SK-N-DZ (cell line): ENCODE measurements around the gene MYPN.
A peak's percentile ranks its signal among the peaks of the same experiment; 100 is the strongest.
"Not testable (repeated sequence)": the region's sequence is repeated elsewhere in the genome, so short reads cannot be mapped to it uniquely, and the experiment has no call there.

Experiments used
- DNase-seq: peaks from one replicate; pipeline ENCODE4 v3.0.0-alpha.2; 2015; ENCODE audit warnings: low spot score

The MYPN gene

GRCh38 chr10:68135922-68136792 is 26.9 kb downstream of the MYPN start:
- DNase-seq: no peak

GRCh38 chr10:68137171-68137570 is 27.9 kb downstream of the MYPN start:
- DNase-seq: no peak

GRCh38 chr10:68138526-68138925 is 29.2 kb downstream of the MYPN start:
- DNase-seq: no peak

GRCh38 chr10:68139448-68140272 is 30.4 kb downstream of the MYPN start:
- DNase-seq: no peak

GRCh38 chr10:68142761-68143160 is 33.5 kb downstream of the MYPN start:
- DNase-seq: no peak

DNA sequence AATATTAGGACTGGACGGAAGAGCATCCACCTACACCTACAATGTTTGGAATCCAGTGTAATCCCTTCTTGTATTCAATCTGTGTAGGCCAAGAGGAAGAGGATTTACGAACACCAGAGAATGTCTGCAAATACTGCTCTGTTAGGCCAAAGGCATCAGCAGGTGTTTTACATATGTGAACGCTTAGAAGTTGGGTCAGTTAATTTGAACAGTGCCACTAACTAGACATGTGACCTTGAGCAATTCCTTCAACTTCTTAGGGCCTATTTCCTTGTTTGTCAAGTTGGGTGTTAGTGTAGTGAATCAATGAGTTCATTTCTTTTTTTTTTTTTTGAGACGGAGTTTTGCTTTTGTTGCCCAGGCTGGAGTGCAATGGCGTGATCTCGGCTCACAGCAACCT is 35.4 kb downstream of the MYPN start:
- no peak for DNase-seq

DNA sequence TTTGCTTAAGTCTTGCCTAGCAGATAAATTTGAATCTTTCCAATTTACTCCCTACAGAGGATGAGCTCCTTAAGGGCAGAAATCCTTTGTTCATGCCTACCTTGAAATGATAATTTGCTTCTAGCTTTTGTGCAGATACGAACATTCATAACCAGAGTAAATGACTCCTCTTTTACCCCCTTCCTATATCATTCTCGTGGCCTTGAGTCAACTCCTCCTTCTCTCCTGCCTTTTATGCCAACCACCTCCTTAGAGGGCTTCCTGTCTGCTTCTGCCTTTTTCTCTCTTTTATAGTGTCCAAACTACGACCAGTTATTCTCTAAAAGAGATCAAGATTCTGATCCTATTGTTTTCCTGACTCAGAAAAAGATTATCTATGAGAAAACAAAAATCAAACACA is 36.4 kb downstream of the MYPN start:
- no peak for DNase-seq

GRCh38 chr10:68146133-68146532 is 36.8 kb downstream of the MYPN start:
- DNase-seq: no peak

GRCh38 chr10:68151453-68151852 is 42.2 kb downstream of the MYPN start:
- DNase-seq: no peak

DNA sequence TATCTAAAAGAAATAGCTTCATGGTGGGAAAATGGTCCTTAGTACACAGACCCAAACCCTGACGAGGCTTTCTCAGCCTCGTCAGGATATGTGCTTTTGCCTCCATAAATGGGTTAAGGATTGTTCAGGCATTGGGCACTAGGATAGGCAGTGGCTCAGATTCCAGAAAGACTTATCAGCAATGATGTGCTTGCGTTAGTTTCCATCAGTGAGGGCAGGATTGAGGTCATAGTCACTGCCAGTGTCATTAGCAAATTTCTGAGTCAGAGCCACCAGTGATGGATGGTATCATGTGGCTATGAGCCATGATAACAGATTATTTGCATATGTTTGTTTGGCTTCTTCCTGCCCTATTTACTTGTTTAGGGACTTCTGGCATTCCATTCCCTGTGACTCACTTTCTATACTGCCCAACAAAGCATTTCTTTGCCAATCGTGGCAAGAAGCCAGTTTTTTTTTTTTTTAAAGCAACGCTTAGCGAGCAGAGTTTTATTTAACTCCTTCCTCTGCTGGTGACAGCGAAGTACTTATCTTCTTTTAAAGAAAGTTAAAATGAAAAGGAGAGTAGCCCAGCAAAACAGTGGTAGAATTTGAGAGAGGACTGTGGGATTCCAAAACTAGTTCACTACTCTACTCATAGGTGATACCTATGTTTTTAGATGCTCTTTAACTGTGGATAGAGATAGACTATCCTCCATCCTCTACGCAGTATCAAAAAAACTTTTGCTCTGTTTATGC is 44.4 kb downstream of the MYPN start:
- DNase-seq: peak; percentile 27

DNA sequence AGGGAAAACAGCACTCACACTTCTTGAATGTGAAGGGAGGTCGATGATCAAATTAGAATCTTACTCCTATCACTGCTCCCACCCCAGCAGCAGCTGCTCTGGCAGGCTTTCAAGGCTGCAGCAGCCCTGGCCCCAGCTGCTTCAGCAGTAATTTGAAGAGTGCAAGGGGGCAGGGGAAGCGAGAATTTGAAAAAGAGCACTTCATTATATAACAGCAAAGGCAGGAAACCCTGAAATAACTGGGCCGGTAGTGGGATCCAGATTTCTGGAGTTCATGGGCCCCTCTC is 44.9 kb downstream of the MYPN start:
- DNase-seq: peak; percentile 67

DNA sequence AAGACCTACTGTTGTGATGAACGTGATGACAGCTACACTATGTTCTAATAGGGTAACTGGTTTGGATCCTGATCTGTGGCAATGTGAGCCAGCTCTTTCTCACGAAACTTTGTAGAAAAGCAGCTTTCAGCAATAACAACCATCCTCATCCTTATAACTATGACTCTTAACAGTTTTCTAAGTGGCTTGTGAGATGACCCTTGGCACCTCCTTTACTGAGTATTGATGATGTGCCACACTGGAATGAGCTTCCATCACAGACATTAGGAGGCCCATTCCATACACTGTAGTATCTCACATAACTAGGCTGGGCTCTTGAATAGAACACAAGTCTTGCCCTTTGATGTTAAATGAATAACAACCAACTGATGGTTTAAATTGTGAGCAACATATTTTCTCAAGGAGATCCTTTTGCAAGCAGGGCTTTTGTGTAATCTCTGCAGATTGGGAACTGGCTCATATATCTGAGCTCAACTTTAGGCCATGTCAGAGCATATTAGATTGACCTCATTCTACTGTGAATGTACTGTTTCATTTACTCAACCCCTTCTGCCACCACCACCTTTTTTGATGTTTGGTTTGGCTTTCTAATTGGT is 46.4 kb downstream of the MYPN start:
- no peak for DNase-seq

DNA sequence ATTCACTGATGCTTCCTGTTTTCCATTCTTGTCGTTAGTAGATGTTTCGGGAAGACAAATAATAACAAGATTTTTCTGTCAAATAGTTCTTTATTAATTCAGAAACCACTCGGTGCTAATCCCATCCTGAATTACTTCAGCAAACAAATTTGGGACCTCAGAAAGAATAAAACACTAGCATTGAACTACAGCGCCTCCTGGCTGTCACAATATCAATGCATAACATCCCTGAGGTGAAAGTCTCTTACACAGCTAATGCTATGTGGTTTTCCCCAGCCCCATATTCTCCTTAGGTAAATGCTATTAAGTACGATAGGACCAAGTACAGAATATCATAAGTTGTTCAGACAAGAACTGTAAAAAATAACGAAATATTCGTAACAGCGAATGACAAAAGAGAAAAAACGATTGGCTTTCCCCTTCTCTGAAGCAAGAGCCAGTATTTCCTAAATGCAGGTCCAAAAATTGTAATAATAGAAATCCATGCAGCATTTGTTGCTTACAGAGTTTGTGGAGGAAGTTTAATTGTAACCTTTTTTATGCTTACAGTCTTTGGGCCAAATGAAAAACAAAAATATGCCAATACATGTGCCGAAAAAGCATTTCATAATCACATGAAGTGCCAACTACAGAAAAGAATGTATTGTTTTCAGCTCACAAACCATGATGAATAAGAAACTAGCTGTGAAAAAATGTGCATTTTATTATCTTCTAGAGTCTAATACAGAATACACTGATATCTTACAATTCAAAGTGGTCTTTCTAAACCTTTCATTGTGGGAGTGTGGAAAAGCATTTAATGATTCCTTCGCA is 47.3 kb downstream of the MYPN start:
- DNase-seq: peak; percentile 26

DNA sequence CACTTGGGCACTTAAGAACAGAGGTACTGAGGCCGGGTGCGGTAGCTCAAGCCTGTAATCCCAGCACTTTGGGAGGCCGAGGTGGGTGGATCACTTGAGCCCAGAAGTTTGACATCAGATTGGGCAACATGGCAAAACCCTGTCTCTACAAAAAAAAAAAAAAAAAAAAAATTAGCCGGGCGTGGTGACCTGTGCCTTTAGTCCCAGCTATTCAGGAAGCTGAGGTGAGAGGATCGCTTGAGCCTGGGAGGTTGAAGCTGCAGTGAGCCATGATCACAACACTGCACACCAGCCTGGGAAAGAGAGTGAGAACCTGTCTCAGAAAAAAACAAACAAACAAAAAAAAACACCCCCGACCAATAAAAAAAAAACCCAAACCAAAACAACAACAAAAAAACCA is 48.2 kb downstream of the MYPN start:
- DNase-seq: not testable (repeated sequence)

DNA sequence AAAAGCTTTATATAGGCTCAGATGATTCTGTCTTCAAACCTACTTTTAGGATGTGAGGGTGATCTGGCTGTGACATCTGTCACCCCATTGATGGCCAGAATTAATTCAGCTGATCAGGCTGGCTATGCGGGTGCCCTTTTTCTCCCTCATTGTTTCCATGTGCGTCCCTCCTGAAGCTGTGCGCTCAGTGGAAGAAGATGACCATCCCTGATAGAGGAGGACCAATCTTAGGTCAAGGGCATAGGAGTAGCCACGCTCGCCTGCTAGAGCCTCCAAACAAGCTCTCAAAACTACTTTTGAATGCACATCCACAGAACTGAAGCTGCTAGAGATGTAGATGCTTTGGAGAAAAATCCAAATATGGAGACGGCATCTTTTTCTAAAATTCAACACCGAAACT is 48.7 kb downstream of the MYPN start:
- no peak for DNase-seq

GRCh38 chr10:68163735-68164134 is 54.4 kb downstream of the MYPN start:
- DNase-seq: no peak

GRCh38 chr10:68165643-68166042 is 56.4 kb downstream of the MYPN start:
- no peak for DNase-seq

DNA sequence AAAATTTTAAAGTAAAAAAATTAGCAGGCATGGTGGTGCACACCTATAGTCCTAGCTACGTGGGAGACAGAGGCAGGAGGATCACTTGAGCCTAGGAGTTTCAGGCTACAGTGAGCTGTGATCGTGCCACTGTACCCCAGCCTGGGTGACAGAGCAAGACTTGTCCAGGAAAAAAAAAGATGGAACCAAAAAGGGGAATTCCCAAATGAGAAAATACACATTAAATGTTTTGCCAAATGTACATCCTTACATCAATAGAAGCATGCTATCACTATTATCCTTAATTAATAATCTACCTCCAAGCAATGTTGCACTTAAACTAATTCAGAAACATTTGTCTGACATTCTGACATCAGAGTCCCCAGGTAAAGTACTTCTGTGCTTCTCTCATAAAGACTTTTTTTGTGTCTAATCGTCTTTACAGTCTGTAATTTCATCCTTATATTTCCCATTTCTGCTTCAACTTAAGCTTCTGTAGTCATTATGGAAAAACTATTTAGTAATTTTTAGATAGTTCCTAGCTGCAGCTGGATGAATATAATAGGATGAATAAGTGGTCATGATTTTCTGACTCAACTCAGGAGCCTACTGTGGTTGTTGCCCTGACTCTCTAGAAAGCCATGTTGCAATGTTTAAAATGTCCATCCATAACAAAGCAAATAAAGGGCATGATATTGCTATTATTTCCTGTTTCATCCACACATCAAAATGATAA is 57.7 kb downstream of the MYPN start:
- no peak for DNase-seq

DNA sequence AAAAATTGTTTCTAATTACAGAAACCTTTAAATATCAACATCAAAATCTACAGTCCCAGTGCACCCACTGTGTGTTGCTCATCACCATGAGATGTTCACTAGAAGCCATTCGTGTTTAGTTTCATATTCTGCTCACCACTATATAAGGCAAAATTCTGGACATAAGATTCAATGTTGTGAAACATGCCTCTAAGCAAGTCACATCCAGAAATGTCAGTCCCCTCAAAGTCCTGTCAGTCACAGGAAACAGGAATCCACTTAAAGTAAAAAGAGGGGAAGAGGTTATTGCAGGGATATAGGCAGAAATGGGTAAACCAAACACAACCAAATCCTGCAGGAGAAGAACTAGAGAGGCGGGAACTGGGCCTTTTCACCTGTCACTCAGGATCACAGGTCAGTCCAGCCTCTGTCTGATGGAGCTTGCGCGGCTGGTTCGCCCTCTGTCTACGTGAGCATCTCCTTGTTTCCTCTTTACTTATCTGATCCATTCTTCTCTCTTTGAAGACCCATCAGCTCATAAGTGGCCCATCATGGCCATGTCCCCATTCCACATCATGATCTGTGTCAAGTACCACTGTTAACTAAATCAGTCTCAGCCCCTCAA is 58.4 kb downstream of the MYPN start:
- peak; percentile 22 for DNase-seq

DNA sequence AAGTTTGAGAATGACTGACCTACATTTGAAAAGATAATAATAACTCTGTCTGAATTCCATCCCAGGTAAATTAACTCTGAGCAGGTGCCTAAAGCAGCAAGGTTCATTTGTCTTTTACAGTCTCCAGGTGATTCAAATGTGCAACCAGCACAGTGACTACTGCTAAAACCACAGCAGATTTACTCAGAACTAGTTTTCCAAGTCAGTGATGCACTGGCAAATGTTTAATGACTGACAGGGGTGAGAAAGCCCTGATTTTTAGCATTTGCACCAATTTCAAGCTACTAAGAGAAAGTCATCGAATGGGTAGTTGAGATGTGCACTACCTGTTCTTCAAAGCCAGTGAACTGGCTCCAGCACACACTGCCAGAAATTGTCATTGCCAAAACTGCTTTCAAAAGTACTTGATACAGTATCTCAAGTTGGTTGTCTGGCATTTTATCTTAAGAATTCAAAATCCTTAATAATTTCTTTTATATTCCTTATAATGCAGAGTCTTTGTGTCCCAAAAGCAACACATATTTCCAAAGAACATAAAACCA is 62.3 kb downstream of the MYPN start:
- DNase-seq: no peak
